GM12873 (cell line): Measurements from ENCODE around the gene CORO2A.

Experiments used
- CTCF ChIP-seq: IDR thresholded peaks from 2 replicates; pipeline ENCODE4 v1.5.1; 2012; ENCODE audit warnings: low read depth, mild to moderate bottlenecking, moderate library complexity, low read length, control low read depth; ENCODE audit not compliant: insufficient read depth; ENCODE audit errors: missing control alignments

Gene CORO2A

DNA sequence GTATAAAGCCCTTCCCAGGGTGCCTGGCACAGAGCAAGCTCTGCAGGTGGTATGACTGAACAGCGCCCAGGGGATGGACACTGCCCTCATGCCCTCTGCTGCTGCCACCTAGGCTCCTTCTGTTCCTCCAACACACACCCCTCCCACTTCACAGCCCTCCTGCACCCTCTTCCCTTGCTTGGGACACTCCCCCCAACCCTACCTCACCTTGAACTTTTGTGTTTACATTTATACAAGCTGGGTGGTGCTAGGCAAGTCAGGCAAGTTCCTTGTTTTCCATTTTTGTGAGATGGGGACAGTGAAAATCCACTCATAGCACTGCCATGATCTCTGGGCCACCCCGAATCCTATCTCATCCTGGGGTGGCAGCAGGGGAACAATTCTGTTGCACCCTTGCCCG, 18.8 kb upstream of the CORO2A start:
- TF ChIP-seq CTCF, result no peak

- TF ChIP-seq CTCF, result no peak
Measured at GRCh38 chr9:98210435-98210834, 18.0 kb upstream of the CORO2A start.

- TF ChIP-seq CTCF, result no peak
Measured at GRCh38 chr9:98209530-98209929, 17.1 kb upstream of the CORO2A start.

GRCh38 chr9:98208635-98209034, 16.2 kb upstream of the CORO2A start:
- TF ChIP-seq CTCF, result no peak

GRCh38 chr9:98207606-98208005, 15.2 kb upstream of the CORO2A start:
- peak; percentile 29 for TF ChIP-seq CTCF

GRCh38 chr9:98206754-98207153, 14.3 kb upstream of the CORO2A start:
- no peak for TF ChIP-seq CTCF

DNA sequence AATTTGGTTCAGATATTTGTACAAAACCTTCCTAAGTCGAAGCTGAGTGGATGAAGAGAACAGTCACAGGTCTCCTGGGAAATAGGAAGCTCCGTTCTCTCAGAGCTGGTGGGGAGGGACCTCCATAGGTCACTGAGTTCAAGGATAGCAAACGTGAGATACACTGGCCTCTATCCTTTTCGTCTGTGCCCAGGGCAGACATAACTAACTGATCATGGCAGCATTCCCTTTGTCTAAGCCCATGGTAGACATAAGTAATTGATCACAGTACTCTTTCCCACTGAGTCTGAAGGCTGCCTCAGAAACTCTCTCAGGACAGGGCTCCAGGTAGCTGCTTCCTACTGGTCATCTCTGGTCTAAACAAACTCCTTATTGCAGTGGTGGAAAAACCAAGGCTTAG, 12.3 kb upstream of the CORO2A start:
- TF ChIP-seq CTCF, result no peak

- TF ChIP-seq CTCF, result no peak
Measured at GRCh38 chr9:98203153-98203552, 10.7 kb upstream of the CORO2A start.
